Endothelial cell of hepatic sinusoid (primary cell): ENCODE measurements around the gene TBXAS1.

Experiments
- in situ Hi-C: cut with HindIII; loops from 2 replicates; pipeline ENCODE4 v1.10.0; 2017; ENCODE audit warnings: low sequenced_read_pairs

TBXAS1 gene

GRCh38 chr7:140035400-140036223, 206.5 kb downstream of the TBXAS1 start:
- in situ Hi-C loops = no loop called here

GRCh38 chr7:140036224-140036962, 207.3 kb downstream of the TBXAS1 start:
- in situ Hi-C loops = no loop called here

- in situ Hi-C loops = no loop called here
These were observed 210.0 kb downstream of the TBXAS1 start for GRCh38 chr7:140039066-140039465.

GRCh38 chr7:140039896-140040295, 210.8 kb downstream of the TBXAS1 start:
- in situ Hi-C loops = no loop called here

- in situ Hi-C loops = no loop called here
These were observed 212.8 kb downstream of the TBXAS1 start for GRCh38 chr7:140041659-140042385.

- in situ Hi-C loops = no loop called here
These were observed 213.3 kb downstream of the TBXAS1 start for GRCh38 chr7:140042386-140042670.

- in situ Hi-C loops = no loop called here
These were observed 215.2 kb downstream of the TBXAS1 start for GRCh38 chr7:140044251-140044650.

- in situ Hi-C loops = no loop called here
These were observed 216.6 kb downstream of the TBXAS1 start for GRCh38 chr7:140045697-140046096.

GRCh38 chr7:140047197-140047596, 218.1 kb downstream of the TBXAS1 start:
- in situ Hi-C loops = no loop called here

- in situ Hi-C loops = no loop called here
These were observed 219.1 kb downstream of the TBXAS1 start for GRCh38 chr7:140048138-140048537.

- in situ Hi-C loops = no loop called here
These were observed 219.9 kb downstream of the TBXAS1 start for GRCh38 chr7:140048989-140049338.

- in situ Hi-C loops = no loop called here
These were observed 220.4 kb downstream of the TBXAS1 start for GRCh38 chr7:140049339-140050024.

GRCh38 chr7:140050100-140050499, 221.0 kb downstream of the TBXAS1 start:
- in situ Hi-C loops = no loop called here

- in situ Hi-C loops = no loop called here
These were observed 222.8 kb downstream of the TBXAS1 start for GRCh38 chr7:140051820-140052219.

GRCh38 chr7:140053812-140054539, 224.9 kb downstream of the TBXAS1 start:
- in situ Hi-C loops = no loop called here

GRCh38 chr7:140054751-140055150, 225.7 kb downstream of the TBXAS1 start:
- in situ Hi-C loops = no loop called here

GRCh38 chr7:140055833-140056232, 226.8 kb downstream of the TBXAS1 start:
- in situ Hi-C loops = no loop called here

GRCh38 chr7:140056431-140057142, 227.5 kb downstream of the TBXAS1 start:
- in situ Hi-C loops = no loop called here

GRCh38 chr7:140057143-140057535, 228.1 kb downstream of the TBXAS1 start:
- in situ Hi-C loops = no loop called here

- in situ Hi-C loops = no loop called here
These were observed 229.5 kb downstream of the TBXAS1 start for GRCh38 chr7:140058517-140058916.
